HFF-Myc (cell line): ENCODE data around the gene ACACB.

Experiments used
- DNase-seq: peaks from one replicate; pipeline ENCODE4 v3.0.0-alpha.2; 2011; ENCODE audit warnings: low read depth; ENCODE audit errors: extremely low read depth
- H3K4me3 ChIP-seq: replicated peaks from 2 replicates; pipeline ENCODE4 v1.5.1; 2011; ENCODE audit warnings: low read depth, mild to moderate bottlenecking, control low read depth, low read length
- TF ChIP-seq, protein P1 (sequence below): IDR thresholded peaks from 2 replicates; pipeline ENCODE4 v1.5.1; 2012; ENCODE audit warnings: mild to moderate bottlenecking, low read depth, low read length, control low read depth; ENCODE audit errors: missing control alignments

ACACB gene

DNA sequence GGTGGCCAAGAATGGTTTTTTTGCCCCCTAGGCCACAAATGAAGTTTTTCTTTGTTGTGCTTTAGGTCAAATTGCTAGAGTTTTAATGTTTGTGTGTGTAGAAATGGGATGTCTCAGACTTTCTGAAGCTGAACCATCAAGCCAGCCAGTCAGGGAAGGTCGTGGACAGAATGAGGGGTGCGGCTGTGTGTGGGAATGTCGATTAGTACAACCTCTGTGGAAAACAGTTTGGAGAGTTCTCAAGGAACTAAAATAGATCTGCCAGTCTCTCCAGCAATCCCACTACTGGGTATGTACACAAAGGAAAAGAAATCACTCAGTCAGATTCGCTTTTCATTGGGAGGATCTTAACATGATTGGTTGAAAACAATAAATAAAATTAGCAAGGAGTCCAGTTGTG is 44.5 kb downstream of the ACACB start:
- no peak overlapping the region for H3K4me3 ChIP-seq
- TF ChIP-seq, protein P1, sequence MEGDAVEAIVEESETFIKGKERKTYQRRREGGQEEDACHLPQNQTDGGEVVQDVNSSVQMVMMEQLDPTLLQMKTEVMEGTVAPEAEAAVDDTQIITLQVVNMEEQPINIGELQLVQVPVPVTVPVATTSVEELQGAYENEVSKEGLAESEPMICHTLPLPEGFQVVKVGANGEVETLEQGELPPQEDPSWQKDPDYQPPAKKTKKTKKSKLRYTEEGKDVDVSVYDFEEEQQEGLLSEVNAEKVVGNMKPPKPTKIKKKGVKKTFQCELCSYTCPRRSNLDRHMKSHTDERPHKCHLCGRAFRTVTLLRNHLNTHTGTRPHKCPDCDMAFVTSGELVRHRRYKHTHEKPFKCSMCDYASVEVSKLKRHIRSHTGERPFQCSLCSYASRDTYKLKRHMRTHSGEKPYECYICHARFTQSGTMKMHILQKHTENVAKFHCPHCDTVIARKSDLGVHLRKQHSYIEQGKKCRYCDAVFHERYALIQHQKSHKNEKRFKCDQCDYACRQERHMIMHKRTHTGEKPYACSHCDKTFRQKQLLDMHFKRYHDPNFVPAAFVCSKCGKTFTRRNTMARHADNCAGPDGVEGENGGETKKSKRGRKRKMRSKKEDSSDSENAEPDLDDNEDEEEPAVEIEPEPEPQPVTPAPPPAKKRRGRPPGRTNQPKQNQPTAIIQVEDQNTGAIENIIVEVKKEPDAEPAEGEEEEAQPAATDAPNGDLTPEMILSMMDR: no peak
- no peak for DNase-seq

DNA sequence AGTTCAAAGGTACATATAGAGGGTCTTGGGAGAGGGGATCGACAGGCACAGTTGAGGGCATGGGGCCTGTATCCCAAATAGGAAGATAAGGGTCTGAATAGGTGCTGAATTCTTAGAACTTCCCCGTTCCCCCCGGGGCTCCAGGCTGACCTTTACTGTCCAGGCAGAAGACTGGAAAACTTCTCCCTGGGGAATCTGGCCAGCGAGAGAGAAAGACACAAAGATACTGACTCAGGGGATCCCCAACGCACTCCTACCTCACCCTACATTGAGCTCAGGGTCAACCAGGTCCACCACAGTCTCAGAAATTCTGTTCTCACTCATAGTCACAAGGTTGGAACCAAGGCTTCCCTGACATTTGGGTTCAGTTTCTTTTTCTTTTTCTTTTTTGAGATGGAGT is 46.2 kb downstream of the ACACB start:
- no peak for DNase-seq
- TF ChIP-seq, protein P1: no peak
- no peak overlapping the region for H3K4me3 ChIP-seq

DNA sequence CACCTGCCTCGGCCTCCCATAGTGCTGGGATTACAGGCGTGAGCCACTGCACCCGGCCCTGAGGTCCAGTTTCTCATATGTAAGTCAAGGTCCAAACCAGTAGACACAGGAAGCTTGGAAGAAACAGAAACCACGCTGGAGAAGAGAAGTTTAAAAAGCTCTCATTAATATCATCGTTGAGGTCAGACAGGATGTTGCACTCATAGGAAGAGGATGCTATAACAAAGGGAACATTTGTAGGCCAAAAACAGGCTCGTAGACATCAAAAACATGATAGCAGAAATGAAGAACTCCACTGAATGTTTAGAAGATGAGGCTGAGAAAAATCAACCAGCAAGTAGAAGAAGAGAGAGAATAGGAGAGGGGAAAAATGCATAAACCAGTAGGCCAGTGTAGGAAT is 46.8 kb downstream of the ACACB start:
- no peak overlapping the region for H3K4me3 ChIP-seq
- TF ChIP-seq, protein P1: no peak
- DNase-seq: no peak

DNA sequence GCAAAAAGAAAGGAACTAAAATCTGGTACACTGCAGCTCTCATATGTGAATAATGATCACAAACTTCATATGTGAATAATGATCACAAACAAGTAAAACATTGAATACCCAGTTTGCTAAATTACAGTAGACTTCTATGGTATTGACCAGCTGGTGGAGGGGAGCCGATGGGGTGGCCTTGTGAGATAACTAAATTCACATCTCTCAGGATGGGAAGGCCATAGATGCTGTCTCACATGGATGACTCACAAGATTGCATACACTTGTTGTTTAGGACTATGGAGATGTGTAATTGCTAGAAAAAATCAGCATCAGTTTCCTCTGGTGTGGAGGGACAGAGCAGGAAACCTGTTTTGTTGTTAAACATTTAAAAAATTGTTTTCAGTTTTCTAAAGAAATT is 49.2 kb downstream of the ACACB start:
- TF ChIP-seq, protein P1: no peak
- no peak for DNase-seq
- H3K4me3 ChIP-seq: no peak overlapping the region

DNA sequence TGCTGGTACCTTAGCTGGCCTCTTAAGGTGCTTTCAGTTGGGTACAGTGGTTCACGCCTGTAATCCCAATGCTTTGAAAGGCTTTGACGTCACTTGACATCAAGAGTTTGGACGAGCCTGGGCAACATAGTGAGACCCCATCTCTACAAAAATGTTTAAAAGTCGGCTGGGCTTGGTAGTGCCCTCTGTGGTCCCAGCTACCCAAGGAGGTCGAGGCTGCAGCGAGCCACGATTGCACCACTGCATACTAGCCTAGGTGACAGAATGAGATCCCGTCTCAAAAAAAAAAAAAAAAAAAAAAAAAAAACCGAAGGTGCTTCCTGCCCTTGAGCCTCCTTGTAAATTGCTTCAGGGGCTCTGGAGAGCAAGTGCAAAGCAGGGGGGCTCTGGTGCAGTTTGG is 50.0 kb downstream of the ACACB start:
- DNase-seq: no peak
- TF ChIP-seq, protein P1: no peak
- no peak overlapping the region for H3K4me3 ChIP-seq

DNA sequence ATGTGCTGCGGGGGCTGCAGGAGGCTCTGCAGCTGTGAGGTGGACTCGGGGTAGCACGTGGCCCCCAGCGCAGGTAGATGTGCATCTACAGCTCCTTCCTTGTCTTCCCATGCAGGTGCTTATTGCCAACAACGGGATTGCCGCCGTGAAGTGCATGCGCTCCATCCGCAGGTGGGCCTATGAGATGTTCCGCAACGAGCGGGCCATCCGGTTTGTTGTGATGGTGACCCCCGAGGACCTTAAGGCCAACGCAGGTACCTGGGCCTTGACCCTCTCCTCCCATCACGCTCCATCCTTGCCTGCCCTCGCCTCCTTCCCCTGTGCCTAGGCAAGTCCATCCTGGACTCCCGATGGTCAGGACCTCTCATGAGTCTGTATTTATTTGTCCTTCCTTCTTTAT is 51.4 kb downstream of the ACACB start:
- TF ChIP-seq, protein P1: no peak
- no peak for DNase-seq
- no peak overlapping the region for H3K4me3 ChIP-seq

DNA sequence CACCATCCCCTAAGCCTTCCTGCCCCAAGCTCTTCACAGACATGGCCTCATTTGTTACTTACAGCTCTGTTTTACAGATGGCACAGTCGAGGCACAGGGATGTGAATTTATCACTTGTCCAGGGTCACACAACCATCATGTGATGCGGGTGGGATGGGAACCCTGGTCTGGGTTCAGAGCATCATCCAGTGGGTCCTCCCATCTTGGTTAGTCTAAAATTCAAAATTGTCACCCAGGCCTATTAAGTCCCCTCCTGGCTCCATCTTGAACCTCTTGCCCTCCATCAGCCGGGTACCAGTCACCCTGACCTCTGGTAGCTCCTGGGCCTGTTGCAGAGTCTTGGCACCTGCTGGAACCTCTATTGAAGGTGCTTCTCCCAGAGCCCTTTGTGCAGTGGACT is 52.9 kb downstream of the ACACB start:
- no peak for DNase-seq
- no peak overlapping the region for H3K4me3 ChIP-seq
- TF ChIP-seq, protein P1: no peak
